ENCODE data around the gene GSK3B.

GRCh38 chr3:119977353-119977752 is 116.9 kb downstream of the GSK3B start:
- TF ChIP-seq POLR2A (IDR thresholded peaks at IDR 0.05; ENCODE audit: low read length) (no peak), GATA1 (IDR thresholded peaks at IDR 0.05; ENCODE audit: low read depth, low read length) (no peak)

All from erythroblast (primary cell).